ENCODE measurements around the gene TRPM3.
A peak's percentile ranks its signal among the peaks of the same experiment; 100 is the strongest.

Gene TRPM3

GRCh38 chr9:71042448-71042990 is 78.9 kb downstream of the TRPM3 start:
- H3K27ac Mint-ChIP-seq = no peak overlapping the region
- H3K9me3 Mint-ChIP-seq = no peaks in the 10 kb centered on the region
- no peaks in the 10 kb centered on the region for H3K4me1 Mint-ChIP-seq
- H3K4me3 Mint-ChIP-seq = no peak overlapping the region
- H3K36me3 Mint-ChIP-seq (ENCODE audit: low read depth) = no peaks in the 10 kb centered on the region
- peaks cover 11% of the 10 kb centered on the region for H3K27me3 Mint-ChIP-seq (ENCODE audit: low read depth)
- TF ChIP-seq CTCF (IDR thresholded peaks at IDR 0.05; ENCODE audit: unreplicated experiment in 3 of 3) = no peak

GRCh38 chr9:71037521-71037920 is 83.9 kb downstream of the TRPM3 start:
- Mint-ChIP-seq H3K27ac (no peak overlapping the region), H3K4me3 (no peak overlapping the region), H3K36me3 (ENCODE audit: low read depth) (no peaks in the 10 kb centered on the region), H3K9me3 (no peaks in the 10 kb centered on the region), H3K4me1 (peaks cover 6% of the 10 kb centered on the region), H3K27me3 (ENCODE audit: low read depth) (peaks cover 6% of the 10 kb centered on the region)
- TF ChIP-seq CTCF (IDR thresholded peaks at IDR 0.05; ENCODE audit: unreplicated experiment in 3 of 3) = no peak

GRCh38 chr9:71036501-71036900 is 84.9 kb downstream of the TRPM3 start:
- H3K4me3 Mint-ChIP-seq = no peak overlapping the region
- no peak for TF ChIP-seq CTCF (IDR thresholded peaks at IDR 0.05; ENCODE audit: unreplicated experiment in 3 of 3)
- peaks cover 6% of the 10 kb centered on the region for H3K4me1 Mint-ChIP-seq
- H3K27me3 Mint-ChIP-seq (ENCODE audit: low read depth) = peaks cover 6% of the 10 kb centered on the region
- no peaks in the 10 kb centered on the region for H3K36me3 Mint-ChIP-seq (ENCODE audit: low read depth)
- H3K27ac Mint-ChIP-seq = peak overlapping the region in 1 of 3 experiments; percentile 25
- H3K9me3 Mint-ChIP-seq = no peaks in the 10 kb centered on the region

- no peaks in the 10 kb centered on the region for H3K36me3 Mint-ChIP-seq (ENCODE audit: low read depth)
- no peak for TF ChIP-seq CTCF (IDR thresholded peaks at IDR 0.05; ENCODE audit: unreplicated experiment in 3 of 3)
- no peaks in the 10 kb centered on the region for H3K9me3 Mint-ChIP-seq
- H3K4me1 Mint-ChIP-seq = peaks cover 6% of the 10 kb centered on the region
- H3K4me3 Mint-ChIP-seq = no peak overlapping the region
- H3K27ac Mint-ChIP-seq = no peak overlapping the region
- no peaks in the 10 kb centered on the region for H3K27me3 Mint-ChIP-seq (ENCODE audit: low read depth)
Observed at GRCh38 chr9:71032779-71033178, 88.6 kb downstream of the TRPM3 start.

- no peak for TF ChIP-seq CTCF (IDR thresholded peaks at IDR 0.05; ENCODE audit: unreplicated experiment in 3 of 3)
- Mint-ChIP-seq H3K9me3 (no peaks in the 10 kb centered on the region), H3K27ac (no peak overlapping the region), H3K27me3 (ENCODE audit: low read depth) (peaks cover 7% of the 10 kb centered on the region), H3K36me3 (ENCODE audit: low read depth) (no peaks in the 10 kb centered on the region), H3K4me3 (no peak overlapping the region), H3K4me1 (no peaks in the 10 kb centered on the region)
Observed at GRCh38 chr9:71025728-71026127, 95.7 kb downstream of the TRPM3 start.

- peaks cover 7% of the 10 kb centered on the region for H3K27me3 Mint-ChIP-seq (ENCODE audit: low read depth)
- no peak overlapping the region for H3K27ac Mint-ChIP-seq
- H3K36me3 Mint-ChIP-seq (ENCODE audit: low read depth) = no peaks in the 10 kb centered on the region
- H3K4me1 Mint-ChIP-seq = no peaks in the 10 kb centered on the region
- TF ChIP-seq CTCF (IDR thresholded peaks at IDR 0.05; ENCODE audit: unreplicated experiment in 3 of 3) = no peak
- no peak overlapping the region for H3K4me3 Mint-ChIP-seq
- H3K9me3 Mint-ChIP-seq = no peaks in the 10 kb centered on the region
Observed at GRCh38 chr9:71025201-71025600, 96.2 kb downstream of the TRPM3 start.

Measured in nephron (organoid).